Measurements from ENCODE around the gene AMHR2. TPM values are rescaled to one million over a fixed set of nuclear protein-coding genes. Genes with fewer than 3 reads are reported as not detected.
"Not testable (repeated sequence)": the region's sequence is repeated elsewhere in the genome, so short reads cannot be mapped to it uniquely, and the experiment has no call there.

Gene AMHR2
- 8.8 TPM for polyA plus RNA-seq
- long read RNA-seq, donor 1: 0 reads
- long read RNA-seq, donor 2: 0 reads
- long read RNA-seq, donor 3: 0 reads
- long read RNA-seq, donor 4: 0 reads
- long read RNA-seq, donor 5: 0 reads
- long read RNA-seq, donor 6: 0 reads
- long read RNA-seq, donor 7: 0 reads
- long read RNA-seq, donor 8: 0 reads
- long read RNA-seq, donor 9: 0 reads
- long read RNA-seq, donor 10: 0 reads
- long read RNA-seq, donor 11: 0 reads

GRCh38 chr12:53423597-53423996, at the start of gene AMHR2:
Gene AMHR2 (plus strand): TSS chr12:53423855. CDS start chr12:53423935, 80 bp downstream.
- Histone ChIP-seq H3K4me3 (ENCODE audit: low read length) (no peak within 1 kb of the TSS), H3K9me3 (ENCODE audit: control insufficient read depth, low read depth, low read length) (peaks cover 2% of the 10 kb centered on the region), H3K4me1 (ENCODE audit: control insufficient read depth, insufficient read depth, low read length) (peaks cover 48% of the 10 kb centered on the region), H3K36me3 (ENCODE audit: control insufficient read depth, insufficient read depth, low read length) (no peaks in the 10 kb centered on the region), H3K27me3 (ENCODE audit: control insufficient read depth, insufficient read depth, low read length) (no peaks in the 10 kb centered on the region), H3K27ac (ENCODE audit: low read length) (peak within 1 kb of the TSS; percentile 41)
- no peak for DNase-seq
- WGBS (ENCODE audit: insufficient coverage, low lambda C conversion rate): no CpG with 5 or more reads among the region's 1 CpG

GRCh38 chr12:53374277-53374676, 49.4 kb upstream of the AMHR2 start:
- not testable (repeated sequence) for DNase-seq; H3K27me3 ChIP-seq (ENCODE audit: control insufficient read depth, insufficient read depth, low read length); H3K4me3 ChIP-seq (ENCODE audit: low read length); H3K9me3 ChIP-seq (ENCODE audit: control insufficient read depth, low read depth, low read length); H3K36me3 ChIP-seq (ENCODE audit: control insufficient read depth, insufficient read depth, low read length)
- Histone ChIP-seq H3K27ac (ENCODE audit: low read length) (peak overlapping the region; percentile 84), H3K4me1 (ENCODE audit: control insufficient read depth, insufficient read depth, low read length) (peaks cover 32% of the 10 kb centered on the region)
- no CpG with 5 or more reads among the region's 14 CpGs for WGBS (ENCODE audit: insufficient coverage, low lambda C conversion rate)

- WGBS (ENCODE audit: insufficient coverage, low lambda C conversion rate): no CpG with 5 or more reads among the region's 2 CpGs
- no peaks in the 10 kb centered on the region for H3K36me3 ChIP-seq (ENCODE audit: control insufficient read depth, insufficient read depth, low read length)
- H3K9me3 ChIP-seq (ENCODE audit: control insufficient read depth, low read depth, low read length): no peaks in the 10 kb centered on the region
- DNase-seq: no peak
- no peaks in the 10 kb centered on the region for H3K27me3 ChIP-seq (ENCODE audit: control insufficient read depth, insufficient read depth, low read length)
- peaks cover 28% of the 10 kb centered on the region for H3K4me1 ChIP-seq (ENCODE audit: control insufficient read depth, insufficient read depth, low read length)
- H3K27ac ChIP-seq (ENCODE audit: low read length): no peak overlapping the region
- H3K4me3 ChIP-seq (ENCODE audit: low read length): no peak overlapping the region
Measured at GRCh38 chr12:53376747-53377146, 46.9 kb upstream of the AMHR2 start.

- H3K36me3 ChIP-seq (ENCODE audit: control insufficient read depth, insufficient read depth, low read length): peaks cover 14% of the 10 kb centered on the region
- no peak overlapping the region for H3K4me3 ChIP-seq (ENCODE audit: low read length)
- DNase-seq: no peak
- H3K9me3 ChIP-seq (ENCODE audit: control insufficient read depth, low read depth, low read length): no peaks in the 10 kb centered on the region
- H3K27ac ChIP-seq (ENCODE audit: low read length): peak overlapping the region; percentile 88
- H3K4me1 ChIP-seq (ENCODE audit: control insufficient read depth, insufficient read depth, low read length): peaks cover 32% of the 10 kb centered on the region
- H3K27me3 ChIP-seq (ENCODE audit: control insufficient read depth, insufficient read depth, low read length): no peaks in the 10 kb centered on the region
- WGBS (ENCODE audit: insufficient coverage, low lambda C conversion rate): no CpG with 5 or more reads among the region's 12 CpGs
Measured at GRCh38 chr12:53378222-53378621, 45.4 kb upstream of the AMHR2 start.

- Histone ChIP-seq H3K27ac (ENCODE audit: low read length) (peak overlapping the region; percentile 88), H3K9me3 (ENCODE audit: control insufficient read depth, low read depth, low read length) (no peaks in the 10 kb centered on the region), H3K27me3 (ENCODE audit: control insufficient read depth, insufficient read depth, low read length) (no peaks in the 10 kb centered on the region), H3K4me3 (ENCODE audit: low read length) (peak overlapping the region; percentile 44), H3K36me3 (ENCODE audit: control insufficient read depth, insufficient read depth, low read length) (peaks cover 18% of the 10 kb centered on the region), H3K4me1 (ENCODE audit: control insufficient read depth, insufficient read depth, low read length) (peaks cover 34% of the 10 kb centered on the region)
- peak; percentile 75 to 83 for DNase-seq
- WGBS (ENCODE audit: insufficient coverage, low lambda C conversion rate): no CpG with 5 or more reads among the region's 23 CpGs
Measured at GRCh38 chr12:53378724-53379388, 44.8 kb upstream of the AMHR2 start.

- Histone ChIP-seq H3K27me3 (ENCODE audit: control insufficient read depth, insufficient read depth, low read length) (no peaks in the 10 kb centered on the region), H3K36me3 (ENCODE audit: control insufficient read depth, insufficient read depth, low read length) (peaks cover 21% of the 10 kb centered on the region), H3K27ac (ENCODE audit: low read length) (peak overlapping the region; percentile 88), H3K9me3 (ENCODE audit: control insufficient read depth, low read depth, low read length) (no peaks in the 10 kb centered on the region), H3K4me1 (ENCODE audit: control insufficient read depth, insufficient read depth, low read length) (peaks cover 34% of the 10 kb centered on the region), H3K4me3 (ENCODE audit: low read length) (peak overlapping the region; percentile 44)
- WGBS (ENCODE audit: insufficient coverage, low lambda C conversion rate): 0% methylated on average over 2 of the region's 29 CpGs
- DNase-seq: peak; percentile 100
Measured at GRCh38 chr12:53379389-53380103, 44.1 kb upstream of the AMHR2 start.

- peak within 1 kb of the TSS; percentile 53 for H3K4me3 ChIP-seq (ENCODE audit: low read length)
- peak; percentile 95 to 97 for DNase-seq
- H3K4me1 ChIP-seq (ENCODE audit: control insufficient read depth, insufficient read depth, low read length): peaks cover 34% of the 10 kb centered on the region
- no peaks in the 10 kb centered on the region for H3K27me3 ChIP-seq (ENCODE audit: control insufficient read depth, insufficient read depth, low read length)
- H3K27ac ChIP-seq (ENCODE audit: low read length): peak within 1 kb of the TSS; percentile 92
- no CpG with 5 or more reads among the region's 71 CpGs for WGBS (ENCODE audit: insufficient coverage, low lambda C conversion rate)
- H3K9me3 ChIP-seq (ENCODE audit: control insufficient read depth, low read depth, low read length): no peaks in the 10 kb centered on the region
- H3K36me3 ChIP-seq (ENCODE audit: control insufficient read depth, insufficient read depth, low read length): peaks cover 23% of the 10 kb centered on the region
Measured at GRCh38 chr12:53380104-53380793, 43.4 kb upstream of the AMHR2 start, which contains the start of gene SP1. Gene SP1 (plus strand): TSS chr12:53380176. CDS start chr12:53380292, 116 bp downstream.

- Histone ChIP-seq H3K9me3 (ENCODE audit: control insufficient read depth, low read depth, low read length) (no peaks in the 10 kb centered on the region), H3K27ac (ENCODE audit: low read length) (peak overlapping the region; percentile 92), H3K36me3 (ENCODE audit: control insufficient read depth, insufficient read depth, low read length) (peaks cover 23% of the 10 kb centered on the region), H3K4me1 (ENCODE audit: control insufficient read depth, insufficient read depth, low read length) (peaks cover 36% of the 10 kb centered on the region), H3K27me3 (ENCODE audit: control insufficient read depth, insufficient read depth, low read length) (no peaks in the 10 kb centered on the region), H3K4me3 (ENCODE audit: low read length) (peak overlapping the region; percentile 45)
- DNase-seq: peak in 1 of 2 donors; percentile 41
- WGBS (ENCODE audit: insufficient coverage, low lambda C conversion rate): 22% methylated on average over 8 of the region's 21 CpGs
Measured at GRCh38 chr12:53380794-53381730, 42.6 kb upstream of the AMHR2 start.

- Histone ChIP-seq H3K9me3 (ENCODE audit: control insufficient read depth, low read depth, low read length) (no peaks in the 10 kb centered on the region), H3K27ac (ENCODE audit: low read length) (peak overlapping the region; percentile 92), H3K27me3 (ENCODE audit: control insufficient read depth, insufficient read depth, low read length) (no peaks in the 10 kb centered on the region), H3K36me3 (ENCODE audit: control insufficient read depth, insufficient read depth, low read length) (peaks cover 26% of the 10 kb centered on the region), H3K4me3 (ENCODE audit: low read length) (peak overlapping the region; percentile 45), H3K4me1 (ENCODE audit: control insufficient read depth, insufficient read depth, low read length) (peaks cover 37% of the 10 kb centered on the region)
- WGBS (ENCODE audit: insufficient coverage, low lambda C conversion rate): 25% methylated on average over 2 of the region's 9 CpGs
- DNase-seq: peak in 1 of 2 donors; percentile 44
Measured at GRCh38 chr12:53381731-53382630, 41.7 kb upstream of the AMHR2 start.
